Cardiac fibroblast (primary cell): ENCODE data around the gene SPTSSA.
"Not testable (repeated sequence)": the region's sequence is repeated elsewhere in the genome, so short reads cannot be mapped to it uniquely, and the experiment has no call there.

Experiments
- DNase-seq, 2 donors: peaks; one replicate each; pipeline versions ENCODE4 v3.0.0 to v3.0.0-alpha.2; 2010; ENCODE audit warnings: low read depth in 2 of 2
- H3K4me3 ChIP-seq, 2 donors: replicated peaks in 1 of 2; 1 replicate in 1 of 2; 2 replicates in 1 of 2; pipeline ENCODE4 v1.5.1; 2011; ENCODE audit warnings: low read depth in 2 of 2, low read length in 2 of 2, mild to moderate bottlenecking in 2 of 2, moderate library complexity in 1 of 2
- CTCF ChIP-seq: IDR thresholded peaks from one replicate; pipeline ENCODE4 v1.5.1; 2011; ENCODE audit warnings: low read depth, mild to moderate bottlenecking, low read length, inconsistent platforms

The SPTSSA gene

GRCh38 chr14:34462132-34462893, at the start of gene SPTSSA:
Gene SPTSSA (minus strand): TSS chr14:34462240. CDS start chr14:34462207, 33 bp downstream.
- TF ChIP-seq CTCF = no peak
- peak within 1 kb of the TSS; percentile 68 to 82 for H3K4me3 ChIP-seq
- peak; percentile 86 to 95 for DNase-seq

- no peak for TF ChIP-seq CTCF
- H3K4me3 ChIP-seq = no peak overlapping the region
- no peak for DNase-seq
Observed at GRCh38 chr14:34507884-34508283, 45.8 kb upstream of the SPTSSA start.

GRCh38 chr14:34507459-34507858, 45.4 kb upstream of the SPTSSA start:
- no peak for DNase-seq
- TF ChIP-seq CTCF = no peak
- H3K4me3 ChIP-seq = no peak overlapping the region

GRCh38 chr14:34505124-34505491, 43.1 kb upstream of the SPTSSA start:
- not testable (repeated sequence) for H3K4me3 ChIP-seq, DNase-seq

GRCh38 chr14:34504027-34504426, 42.0 kb upstream of the SPTSSA start:
- not testable (repeated sequence) for H3K4me3 ChIP-seq, DNase-seq

- TF ChIP-seq CTCF = no peak
- no peak overlapping the region for H3K4me3 ChIP-seq
- peak; percentile 59 to 72 for DNase-seq
Observed at GRCh38 chr14:34502545-34503225, 40.6 kb upstream of the SPTSSA start.

- peak; percentile 46 to 53 for DNase-seq
- TF ChIP-seq CTCF = no peak
- no peak overlapping the region for H3K4me3 ChIP-seq
Observed at GRCh38 chr14:34502001-34502400, 40.0 kb upstream of the SPTSSA start.
